CD14-positive monocyte (primary cell): ENCODE data around the gene RASGEF1B. TPM values are rescaled to one million over a fixed set of nuclear protein-coding genes. Genes with fewer than 3 reads are reported as not detected.

ENCODE experiments used
- DNase-seq, 3 donors: peaks; one replicate each; pipeline ENCODE4 v3.0.0-alpha.2; 2011 to 2022
- H2AFZ ChIP-seq: 2 replicates; pipeline ENCODE4 v1.6.0; 2012; ENCODE audit warnings: mild to moderate bottlenecking, low read depth, low read length, inconsistent platforms; ENCODE audit not compliant: insufficient read depth, poor library complexity, severe bottlenecking
- H3K27ac ChIP-seq, 2 donors: 1 replicate in 1 of 2; 2 replicates in 1 of 2; pipeline ENCODE4 v1.5.1; 2012 to 2013; ENCODE audit warnings: low read length in 2 of 2, control low read depth in 1 of 2, inconsistent platforms in 1 of 2, low read depth in 1 of 2, mild to moderate bottlenecking in 1 of 2
- H3K27me3 ChIP-seq, 2 donors: one replicate each; pipeline versions ENCODE4 v1.6.0 to v1.6.1; 2011 to 2013; ENCODE audit warnings: low read length in 2 of 2; ENCODE audit not compliant: control insufficient read depth in 2 of 2, insufficient read depth in 2 of 2
- H3K36me3 ChIP-seq, 2 donors: replicated peaks in 1 of 2; 1 replicate in 1 of 2; 2 replicates in 1 of 2; pipeline versions ENCODE4 v1.5.1 to v1.6.1; 2012 to 2013; ENCODE audit warnings: low read length in 2 of 2, control low read depth in 1 of 2, inconsistent platforms in 1 of 2, mild to moderate bottlenecking in 1 of 2; ENCODE audit not compliant: insufficient read depth in 2 of 2, control insufficient read depth in 1 of 2
- H3K4me1 ChIP-seq, 2 donors: 1 replicate in 1 of 2; 2 replicates in 1 of 2; pipeline versions ENCODE4 v1.5.1 to v1.6.1; 2012 to 2013; ENCODE audit warnings: low read length in 2 of 2, control low read depth in 1 of 2, inconsistent platforms in 1 of 2, mild to moderate bottlenecking in 1 of 2, moderate library complexity in 1 of 2; ENCODE audit not compliant: insufficient read depth in 2 of 2, control insufficient read depth in 1 of 2
- H3K4me2 ChIP-seq: replicated peaks from 2 replicates; pipeline ENCODE3; 2012; ENCODE audit warnings: low read length, moderate library complexity, mild to moderate bottlenecking; ENCODE audit not compliant: poor library complexity, severe bottlenecking; ENCODE audit errors: extremely low read depth
- H3K4me3 ChIP-seq, 3 experiments: fragments of 200-600 bp in 1 of 3; sonication (generic) in 1 of 3; replicated peaks in 1 of 3; 1 replicate in 2 of 3; 2 replicates in 1 of 3; pipeline ENCODE4 v1.5.1; 2011 to 2013; ENCODE audit warnings: low read length in 3 of 3, mild to moderate bottlenecking in 3 of 3, control low read depth in 2 of 3, low read depth in 2 of 3, inconsistent platforms in 1 of 3, moderate library complexity in 1 of 3
- H3K79me2 ChIP-seq: 2 replicates; pipeline ENCODE4 v1.6.0; 2012; ENCODE audit warnings: mild to moderate bottlenecking, control low read depth, inconsistent platforms, low read length, moderate library complexity; ENCODE audit not compliant: insufficient read depth
- H3K9ac ChIP-seq: 2 replicates; pipeline ENCODE4 v1.6.0; 2017; ENCODE audit warnings: low read length, mild to moderate bottlenecking; ENCODE audit not compliant: insufficient read depth, poor library complexity, severe bottlenecking
- H3K9me3 ChIP-seq, 2 donors: replicated peaks in 1 of 2; 1 replicate in 1 of 2; 2 replicates in 1 of 2; pipeline versions ENCODE4 v1.5.1 to v1.6.1; 2012 to 2013; ENCODE audit warnings: low read length in 2 of 2, control low read depth in 1 of 2; ENCODE audit not compliant: control insufficient read depth in 1 of 2, insufficient read depth in 1 of 2
- H4K20me1 ChIP-seq: 2 replicates; pipeline ENCODE4 v1.6.0; 2012; ENCODE audit warnings: mild to moderate bottlenecking, low read length, control low read depth, moderate library complexity; ENCODE audit not compliant: insufficient read depth
- H3K27ac Mint-ChIP-seq, 7 donors: one replicate each; pipeline ENCODE4 v1.8.0; 2020; ENCODE audit warnings: mild to moderate bottlenecking in 7 of 7, mixed read lengths in 7 of 7, moderate library complexity in 6 of 7, inconsistent platforms in 2 of 7
- H3K27me3 Mint-ChIP-seq, 3 donors: one replicate each; pipeline ENCODE4 v1.8.0; 2021 to 2022; ENCODE audit warnings: low read depth in 3 of 3, mild to moderate bottlenecking in 3 of 3, mixed read lengths in 3 of 3, moderate library complexity in 3 of 3, inconsistent platforms in 1 of 3
- H3K36me3 Mint-ChIP-seq, 2 donors: one replicate each; pipeline ENCODE4 v1.8.0; 2020; ENCODE audit warnings: mixed read lengths in 2 of 2, inconsistent platforms in 1 of 2, mild to moderate bottlenecking in 1 of 2
- H3K4me1 Mint-ChIP-seq: one replicate; pipeline ENCODE4 v1.8.0; 2020; ENCODE audit warnings: mild to moderate bottlenecking, mixed read lengths
- H3K4me3 Mint-ChIP-seq, 2 donors: one replicate each; pipeline ENCODE4 v1.8.0; 2020; ENCODE audit warnings: mild to moderate bottlenecking in 2 of 2, mixed read lengths in 2 of 2, moderate library complexity in 1 of 2
- H3K9me3 Mint-ChIP-seq, 7 donors: one replicate each; pipeline ENCODE4 v1.8.0; 2020 to 2022; ENCODE audit warnings: mixed read lengths in 7 of 7, mild to moderate bottlenecking in 6 of 7, moderate library complexity in 6 of 7, inconsistent platforms in 2 of 7
- CTCF ChIP-seq: fragments of 200-600 bp; IDR thresholded peaks from one replicate; pipeline ENCODE4 v1.8.0; 2022; ENCODE audit warnings: antibody characterized with exemption, mild to moderate bottlenecking
- WGBS: methylation state at CpG from one replicate; pipeline ENCODE4 v1.1.5; 2013; ENCODE audit warnings: missing lambda C conversion rate; ENCODE audit not compliant: insufficient coverage; 5-methylcytosine and 5-hydroxymethylcytosine counted together
- intact Hi-C, 2 donors: fragments of 100-400 bp; cut with micrococcal nuclease; formaldehyde crosslinking; loops; one replicate each; pipeline versions ENCODE4 v1.15.0 to v1.15.1; 2023
- polyA plus RNA-seq, 3 donors: library from polyadenylated mRNA; depleted of rRNA in 1 of 3; unstranded in 2 of 3; stranded (reverse) in 1 of 3; fragments of 300-500 nt in 2 of 3; fragments of >200 nt in 1 of 3; fragmentation: Illumina TruSeq in 2 of 3; gene quantifications; 1 replicate in 2 of 3; 2 replicates in 1 of 3; pipeline ENCODE4 v1.2.3, GENCODE V29; 2012 to 2021

The RASGEF1B gene
- polyA plus RNA-seq, 3 donors = 20.3 to 76.9 (median 36.6) TPM

GRCh38 chr4:81404294-81404693 lies 67.4 kb downstream of the RASGEF1B start:
- intact Hi-C loops = loop anchor here (5.0 to 10.0 kb wide), 3 partner anchors 438 to 971 kb away; partner anchors contain the start of gene HNRNPD (in 1 of the 2)
- H3K36me3 ChIP-seq = no peaks in the 10 kb centered on the region
- WGBS = no CpG with 5 or more reads among the region's 2 CpGs
- no peaks in the 10 kb centered on the region for H4K20me1 ChIP-seq
- peaks cover 8% of the 10 kb centered on the region for H3K4me1 Mint-ChIP-seq
- peaks cover 0 to 5% (median 2%) of the 10 kb centered on the region in 7 donors for H3K9me3 Mint-ChIP-seq
- DNase-seq = no peak
- H3K27me3 Mint-ChIP-seq = peaks cover 2 to 7% (median 4%) of the 10 kb centered on the region in 3 donors
- H3K4me2 ChIP-seq = no peak overlapping the region
- H3K36me3 Mint-ChIP-seq = no peaks in the 10 kb centered on the region
- no peak overlapping the region for H3K4me3 Mint-ChIP-seq
- no peak overlapping the region for H3K27ac Mint-ChIP-seq
- no peaks in the 10 kb centered on the region for H3K79me2 ChIP-seq
- TF ChIP-seq CTCF = no peak
- H3K4me1 ChIP-seq = peaks cover 0 to 7% of the 10 kb centered on the region in 2 donors
- H3K4me3 ChIP-seq = no peak overlapping the region
- no peaks in the 10 kb centered on the region for H3K27me3 ChIP-seq
- no peak overlapping the region for H2AFZ ChIP-seq
- no peak overlapping the region for H3K9ac ChIP-seq
- H3K9me3 ChIP-seq = no peaks in the 10 kb centered on the region
- no peak overlapping the region for H3K27ac ChIP-seq

GRCh38 chr4:81399306-81400086 lies 72.2 kb downstream of the RASGEF1B start:
- H3K9ac ChIP-seq = no peak overlapping the region
- H3K4me3 ChIP-seq = no peak overlapping the region
- 88% methylated on average over 4 of the region's 7 CpGs for WGBS
- Mint-ChIP-seq H3K27ac (no peak overlapping the region), H3K27me3 (peaks cover 0 to 7% (median 3%) of the 10 kb centered on the region in 3 donors), H3K9me3 (peaks cover 0 to 5% (median 2%) of the 10 kb centered on the region in 7 donors), H3K4me3 (no peak overlapping the region), H3K36me3 (no peaks in the 10 kb centered on the region), H3K4me1 (peaks cover 2% of the 10 kb centered on the region)
- no peak overlapping the region for H3K4me2 ChIP-seq
- intact Hi-C loops = loop anchor here (5.0 to 10.0 kb wide), 3 partner anchors 443 to 975 kb away; partner anchors contain the start of gene HNRNPD (in 1 of the 2)
- no peaks in the 10 kb centered on the region for H3K4me1 ChIP-seq
- H2AFZ ChIP-seq = no peak overlapping the region
- no peaks in the 10 kb centered on the region for H3K27me3 ChIP-seq
- no peaks in the 10 kb centered on the region for H3K9me3 ChIP-seq
- DNase-seq = no peak
- no peaks in the 10 kb centered on the region for H3K36me3 ChIP-seq
- H4K20me1 ChIP-seq = no peaks in the 10 kb centered on the region
- no peak for TF ChIP-seq CTCF
- H3K27ac ChIP-seq = no peak overlapping the region
- no peaks in the 10 kb centered on the region for H3K79me2 ChIP-seq
